CD14-positive monocyte (primary cell): ENCODE results near the gene MIF. TPM values are rescaled to one million over a fixed set of nuclear protein-coding genes. Genes with fewer than 3 reads are reported as not detected.

Source experiments
- DNase-seq, 3 donors: peaks; one replicate each; pipeline ENCODE4 v3.0.0-alpha.2; 2011 to 2022
- H2AFZ ChIP-seq: 2 replicates; pipeline ENCODE4 v1.6.0; 2012; ENCODE audit warnings: mild to moderate bottlenecking, low read depth, low read length, inconsistent platforms; ENCODE audit not compliant: insufficient read depth, poor library complexity, severe bottlenecking
- H3K27ac ChIP-seq, 2 donors: 1 replicate in 1 of 2; 2 replicates in 1 of 2; pipeline ENCODE4 v1.5.1; 2012 to 2013; ENCODE audit warnings: low read length in 2 of 2, control low read depth in 1 of 2, inconsistent platforms in 1 of 2, low read depth in 1 of 2, mild to moderate bottlenecking in 1 of 2
- H3K27me3 ChIP-seq, 2 donors: one replicate each; pipeline versions ENCODE4 v1.6.0 to v1.6.1; 2011 to 2013; ENCODE audit warnings: low read length in 2 of 2; ENCODE audit not compliant: control insufficient read depth in 2 of 2, insufficient read depth in 2 of 2
- H3K36me3 ChIP-seq, 2 donors: replicated peaks in 1 of 2; 1 replicate in 1 of 2; 2 replicates in 1 of 2; pipeline versions ENCODE4 v1.5.1 to v1.6.1; 2012 to 2013; ENCODE audit warnings: low read length in 2 of 2, control low read depth in 1 of 2, inconsistent platforms in 1 of 2, mild to moderate bottlenecking in 1 of 2; ENCODE audit not compliant: insufficient read depth in 2 of 2, control insufficient read depth in 1 of 2
- H3K4me1 ChIP-seq, 2 donors: 1 replicate in 1 of 2; 2 replicates in 1 of 2; pipeline versions ENCODE4 v1.5.1 to v1.6.1; 2012 to 2013; ENCODE audit warnings: low read length in 2 of 2, control low read depth in 1 of 2, inconsistent platforms in 1 of 2, mild to moderate bottlenecking in 1 of 2, moderate library complexity in 1 of 2; ENCODE audit not compliant: insufficient read depth in 2 of 2, control insufficient read depth in 1 of 2
- H3K4me2 ChIP-seq: replicated peaks from 2 replicates; pipeline ENCODE3; 2012; ENCODE audit warnings: low read length, moderate library complexity, mild to moderate bottlenecking; ENCODE audit not compliant: poor library complexity, severe bottlenecking; ENCODE audit errors: extremely low read depth
- H3K4me3 ChIP-seq, 3 experiments: fragments of 200-600 bp in 1 of 3; sonication (generic) in 1 of 3; replicated peaks in 1 of 3; 1 replicate in 2 of 3; 2 replicates in 1 of 3; pipeline ENCODE4 v1.5.1; 2011 to 2013; ENCODE audit warnings: low read length in 3 of 3, mild to moderate bottlenecking in 3 of 3, control low read depth in 2 of 3, low read depth in 2 of 3, inconsistent platforms in 1 of 3, moderate library complexity in 1 of 3
- H3K79me2 ChIP-seq: 2 replicates; pipeline ENCODE4 v1.6.0; 2012; ENCODE audit warnings: mild to moderate bottlenecking, control low read depth, inconsistent platforms, low read length, moderate library complexity; ENCODE audit not compliant: insufficient read depth
- H3K9ac ChIP-seq: 2 replicates; pipeline ENCODE4 v1.6.0; 2017; ENCODE audit warnings: low read length, mild to moderate bottlenecking; ENCODE audit not compliant: insufficient read depth, poor library complexity, severe bottlenecking
- H3K9me3 ChIP-seq, 2 donors: replicated peaks in 1 of 2; 1 replicate in 1 of 2; 2 replicates in 1 of 2; pipeline versions ENCODE4 v1.5.1 to v1.6.1; 2012 to 2013; ENCODE audit warnings: low read length in 2 of 2, control low read depth in 1 of 2; ENCODE audit not compliant: control insufficient read depth in 1 of 2, insufficient read depth in 1 of 2
- H4K20me1 ChIP-seq: 2 replicates; pipeline ENCODE4 v1.6.0; 2012; ENCODE audit warnings: mild to moderate bottlenecking, low read length, control low read depth, moderate library complexity; ENCODE audit not compliant: insufficient read depth
- H3K27ac Mint-ChIP-seq, 7 donors: one replicate each; pipeline ENCODE4 v1.8.0; 2020; ENCODE audit warnings: mild to moderate bottlenecking in 7 of 7, mixed read lengths in 7 of 7, moderate library complexity in 6 of 7, inconsistent platforms in 2 of 7
- H3K27me3 Mint-ChIP-seq, 3 donors: one replicate each; pipeline ENCODE4 v1.8.0; 2021 to 2022; ENCODE audit warnings: low read depth in 3 of 3, mild to moderate bottlenecking in 3 of 3, mixed read lengths in 3 of 3, moderate library complexity in 3 of 3, inconsistent platforms in 1 of 3
- H3K36me3 Mint-ChIP-seq, 2 donors: one replicate each; pipeline ENCODE4 v1.8.0; 2020; ENCODE audit warnings: mixed read lengths in 2 of 2, inconsistent platforms in 1 of 2, mild to moderate bottlenecking in 1 of 2
- H3K4me1 Mint-ChIP-seq: one replicate; pipeline ENCODE4 v1.8.0; 2020; ENCODE audit warnings: mild to moderate bottlenecking, mixed read lengths
- H3K4me3 Mint-ChIP-seq, 2 donors: one replicate each; pipeline ENCODE4 v1.8.0; 2020; ENCODE audit warnings: mild to moderate bottlenecking in 2 of 2, mixed read lengths in 2 of 2, moderate library complexity in 1 of 2
- H3K9me3 Mint-ChIP-seq, 7 donors: one replicate each; pipeline ENCODE4 v1.8.0; 2020 to 2022; ENCODE audit warnings: mixed read lengths in 7 of 7, mild to moderate bottlenecking in 6 of 7, moderate library complexity in 6 of 7, inconsistent platforms in 2 of 7
- CTCF ChIP-seq: fragments of 200-600 bp; IDR thresholded peaks from one replicate; pipeline ENCODE4 v1.8.0; 2022; ENCODE audit warnings: antibody characterized with exemption, mild to moderate bottlenecking
- WGBS: methylation state at CpG from one replicate; pipeline ENCODE4 v1.1.5; 2013; ENCODE audit warnings: missing lambda C conversion rate; ENCODE audit not compliant: insufficient coverage; 5-methylcytosine and 5-hydroxymethylcytosine counted together
- intact Hi-C, 2 donors: fragments of 100-400 bp; cut with micrococcal nuclease; formaldehyde crosslinking; loops; one replicate each; pipeline versions ENCODE4 v1.15.0 to v1.15.1; 2023
- polyA plus RNA-seq, 3 donors: library from polyadenylated mRNA; depleted of rRNA in 1 of 3; unstranded in 2 of 3; stranded (reverse) in 1 of 3; fragments of 300-500 nt in 2 of 3; fragments of >200 nt in 1 of 3; fragmentation: Illumina TruSeq in 2 of 3; gene quantifications; 1 replicate in 2 of 3; 2 replicates in 1 of 3; pipeline ENCODE4 v1.2.3, GENCODE V29; 2012 to 2021

The MIF gene
- polyA plus RNA-seq, 3 donors = 66.4 to 390 (median 338) TPM

- no peak overlapping the region for H3K4me3 Mint-ChIP-seq
- intact Hi-C loops = no loop called here
- no peak overlapping the region for H3K27ac ChIP-seq
These were observed 2.0 kb downstream of the MIF start for GRCh38 chr22:23896166-23896522.

GRCh38 chr22:23896523-23897186 is 2.5 kb downstream of the MIF start:
- WGBS = 89% methylated on average over 6 of the region's 8 CpGs
- Histone ChIP-seq H3K27me3 (no peaks in the 10 kb centered on the region), H3K4me3 (no peak overlapping the region), H3K79me2 (peaks cover 8% of the 10 kb centered on the region), H2AFZ (no peak overlapping the region), H3K27ac (no peak overlapping the region), H3K4me1 (peaks cover 22 to 28% of the 10 kb centered on the region in 2 donors), H4K20me1 (peaks cover 29% of the 10 kb centered on the region), H3K4me2 (no peak overlapping the region), H3K9ac (no peak overlapping the region), H3K36me3 (peaks cover 0 to 15% of the 10 kb centered on the region in 2 donors), H3K9me3 (no peaks in the 10 kb centered on the region)
- DNase-seq = no peak
- intact Hi-C loops = no loop called here
- Mint-ChIP-seq H3K4me3 (no peak overlapping the region), H3K27me3 (peaks cover 2 to 12% (median 5%) of the 10 kb centered on the region in 3 donors), H3K27ac (peak overlapping the region in 3 of 7 donors; percentile 16 to 63 (median 54)), H3K36me3 (peaks cover 19 to 21% of the 10 kb centered on the region in 2 donors), H3K4me1 (peaks cover 30% of the 10 kb centered on the region), H3K9me3 (peaks cover 0 to 12% (median 6%) of the 10 kb centered on the region in 7 donors)
- no peak for TF ChIP-seq CTCF

More at GRCh38 chr22:23896166-23896522, 2.0 kb downstream of the MIF start:
- Histone ChIP-seq H3K9ac (no peak overlapping the region), H2AFZ (no peak overlapping the region), H4K20me1 (peaks cover 29% of the 10 kb centered on the region), H3K4me2 (no peak overlapping the region), H3K9me3 (no peaks in the 10 kb centered on the region), H3K27me3 (no peaks in the 10 kb centered on the region), H3K4me3 (no peak overlapping the region), H3K79me2 (peaks cover 8% of the 10 kb centered on the region), H3K4me1 (peaks cover 22 to 28% of the 10 kb centered on the region in 2 donors), H3K36me3 (peaks cover 0 to 15% of the 10 kb centered on the region in 2 donors)
- Mint-ChIP-seq H3K27ac (peak overlapping the region in 1 of 7 donors; percentile 33), H3K4me1 (peaks cover 30% of the 10 kb centered on the region), H3K9me3 (peaks cover 0 to 14% (median 6%) of the 10 kb centered on the region in 7 donors), H3K36me3 (peaks cover 19 to 21% of the 10 kb centered on the region in 2 donors), H3K27me3 (peaks cover 2 to 12% (median 5%) of the 10 kb centered on the region in 3 donors)
- 100% methylated on average over 3 of the region's 5 CpGs for WGBS
- no peak for TF ChIP-seq CTCF
- DNase-seq = no peak
